Common myeloid progenitor, CD34-positive (primary cell): ENCODE results near the gene AIDA.
A peak's percentile ranks its signal among the peaks of the same experiment; 100 is the strongest.

Experiments used
- CTCF ChIA-PET: fragments of 350-600 bp; sonication (Branson Sonifier 250); formaldehyde crosslinking; loops from one replicate; lab custom pipeline; 2021; ENCODE audit warnings: antibody characterized with exemption; lab: Charles Lee
- POLR2A ChIA-PET: fragments of 350-600 bp; sonication (Branson Sonifier 250); formaldehyde crosslinking; loops from one replicate; lab custom pipeline; 2021; ENCODE audit warnings: antibody characterized with exemption; lab: Charles Lee
- DNase-seq, 3 donors: peaks; one replicate each; pipeline versions ENCODE4 v3.0.0 to v3.0.0-alpha.2; 2013
- H3K27ac ChIP-seq, 2 experiments: 1 replicate in 1 of 2; 2 replicates in 1 of 2; pipeline ENCODE4 v1.7.0; 2013; ENCODE audit warnings: inconsistent platforms in 2 of 2, low read length in 2 of 2, mild to moderate bottlenecking in 2 of 2, low read depth in 1 of 2, moderate library complexity in 1 of 2; ENCODE audit not compliant: severe bottlenecking in 2 of 2, insufficient read depth in 1 of 2, poor library complexity in 1 of 2
- H3K27me3 ChIP-seq, 5 experiments: replicated peaks in 2 of 5; 1 replicate in 3 of 5; 2 replicates in 2 of 5; pipeline versions ENCODE4 v1.6.1 to v1.7.0; 2013; ENCODE audit warnings: low read length in 4 of 5, mild to moderate bottlenecking in 2 of 5, moderate library complexity in 2 of 5, inconsistent platforms in 1 of 5; ENCODE audit not compliant: insufficient read depth in 5 of 5, control insufficient read depth in 4 of 5
- H3K36me3 ChIP-seq, 4 experiments: 1 replicate in 2 of 4; 2 replicates in 2 of 4; pipeline versions ENCODE4 v1.6.1 to v1.7.0; 2013; ENCODE audit warnings: low read length in 3 of 4, control low read depth in 1 of 4, mild to moderate bottlenecking in 1 of 4; ENCODE audit not compliant: control insufficient read depth in 4 of 4, insufficient read depth in 4 of 4
- H3K4me1 ChIP-seq, 4 experiments: 1 replicate in 3 of 4; 2 replicates in 1 of 4; pipeline versions ENCODE4 v1.6.1 to v1.7.1; 2013; ENCODE audit warnings: low read length in 3 of 4, mild to moderate bottlenecking in 3 of 4, control low read depth in 1 of 4, inconsistent platforms in 1 of 4, moderate library complexity in 1 of 4; ENCODE audit not compliant: control insufficient read depth in 4 of 4, insufficient read depth in 4 of 4; ENCODE audit errors: control extremely low read depth in 1 of 4
- H3K4me3 ChIP-seq, 7 experiments: 1 replicate in 4 of 7; 2 replicates in 3 of 7; pipeline versions ENCODE4 v1.5.1 to v1.7.0; 2013; ENCODE audit warnings: mild to moderate bottlenecking in 7 of 7, low read length in 6 of 7, moderate library complexity in 6 of 7, inconsistent platforms in 2 of 7, low read depth in 2 of 7, control low read depth in 1 of 7; ENCODE audit not compliant: insufficient read depth in 4 of 7, control insufficient read depth in 1 of 7; ENCODE audit errors: extremely low read depth in 1 of 7
- H3K9me3 ChIP-seq, 5 experiments: 1 replicate in 4 of 5; 2 replicates in 1 of 5; pipeline versions ENCODE4 v1.6.1 to v1.7.1; 2013; ENCODE audit warnings: low read length in 4 of 5, mild to moderate bottlenecking in 2 of 5, inconsistent platforms in 1 of 5, low read depth in 1 of 5, moderate library complexity in 1 of 5; ENCODE audit not compliant: control insufficient read depth in 4 of 5, insufficient read depth in 2 of 5; ENCODE audit errors: control extremely low read depth in 1 of 5
- WGBS: methylation state at CpG from one replicate; pipeline ENCODE4 v1.1.5; 2013; ENCODE audit not compliant: insufficient coverage; 5-methylcytosine and 5-hydroxymethylcytosine counted together

The AIDA gene

GRCh38 chr1:222734740-222735139 lies 22.4 kb upstream of the AIDA start:
- CTCF ChIA-PET = interaction anchor here (1.9 kb wide), 1 partner anchor 8 kb away, joined by 5 read pairs; no protein-coding TSS in a partner anchor

GRCh38 chr1:222732216-222733159 lies 20.2 kb upstream of the AIDA start:
- POLR2A ChIA-PET = no interaction called here
- Histone ChIP-seq H3K4me1 (no peaks in the 10 kb centered on the region), H3K27ac (no peak overlapping the region), H3K36me3 (peaks cover 15 to 79% (median 40%) of the 10 kb centered on the region in 4 experiments), H3K4me3 (no peak overlapping the region), H3K9me3 (no peaks in the 10 kb centered on the region), H3K27me3 (no peaks in the 10 kb centered on the region)
- peak in 1 of 3 donors; percentile 27 for DNase-seq
- WGBS = 100% methylated on average over 1 of the region's 3 CpGs
- CTCF ChIA-PET = interaction anchor here (1.1 to 1.9 kb wide), 2 partner anchors 11 to 15 kb away, joined by 5 read pairs; no protein-coding TSS in a partner anchor

More at GRCh38 chr1:222734740-222735139, 22.4 kb upstream of the AIDA start:
- Histone ChIP-seq H3K27me3 (no peaks in the 10 kb centered on the region), H3K36me3 (peaks cover 11 to 58% (median 26%) of the 10 kb centered on the region in 4 experiments), H3K27ac (no peak overlapping the region), H3K9me3 (no peaks in the 10 kb centered on the region), H3K4me3 (no peak overlapping the region), H3K4me1 (no peaks in the 10 kb centered on the region)
- WGBS = no CpG with 5 or more reads among the region's 1 CpG
- POLR2A ChIA-PET = no interaction called here
- DNase-seq = no peak

- Histone ChIP-seq H3K36me3 (peaks cover 23 to 89% (median 42%) of the 10 kb centered on the region in 4 experiments), H3K27me3 (no peaks in the 10 kb centered on the region), H3K4me1 (no peaks in the 10 kb centered on the region), H3K27ac (no peak overlapping the region), H3K4me3 (no peak overlapping the region), H3K9me3 (no peaks in the 10 kb centered on the region)
- WGBS = 100% methylated on average over 1 of the region's 1 CpG
- CTCF ChIA-PET = interaction anchor here (0.9 kb wide), 1 partner anchor 13 kb away, joined by 4 read pairs; no protein-coding TSS in a partner anchor
- no peak for DNase-seq
- POLR2A ChIA-PET = interaction anchor here (0.7 to 0.9 kb wide), 2 partner anchors 9 to 497 kb away, joined by 3 read pairs; no protein-coding TSS in a partner anchor
Measured at GRCh38 chr1:222730866-222731265, 18.6 kb upstream of the AIDA start.

- ChIA-PET POLR2A (interaction anchor here (0.7 kb wide), 1 partner anchor 71 kb away, joined by 3 read pairs; no protein-coding TSS in a partner anchor), CTCF (interaction anchor here (1.6 kb wide), 1 partner anchor 12 kb away, joined by 3 read pairs; no protein-coding TSS in a partner anchor)
- peaks cover 27 to 86% (median 49%) of the 10 kb centered on the region in 4 experiments for H3K36me3 ChIP-seq
- no peak overlapping the region for H3K27ac ChIP-seq
- no peaks in the 10 kb centered on the region for H3K27me3 ChIP-seq
- WGBS = no CpG with 5 or more reads among the region's 1 CpG
- H3K4me1 ChIP-seq = no peaks in the 10 kb centered on the region
- DNase-seq = no peak
- no peak overlapping the region for H3K4me3 ChIP-seq
- no peaks in the 10 kb centered on the region for H3K9me3 ChIP-seq
Measured at GRCh38 chr1:222728746-222729145, 16.5 kb upstream of the AIDA start.

DNA sequence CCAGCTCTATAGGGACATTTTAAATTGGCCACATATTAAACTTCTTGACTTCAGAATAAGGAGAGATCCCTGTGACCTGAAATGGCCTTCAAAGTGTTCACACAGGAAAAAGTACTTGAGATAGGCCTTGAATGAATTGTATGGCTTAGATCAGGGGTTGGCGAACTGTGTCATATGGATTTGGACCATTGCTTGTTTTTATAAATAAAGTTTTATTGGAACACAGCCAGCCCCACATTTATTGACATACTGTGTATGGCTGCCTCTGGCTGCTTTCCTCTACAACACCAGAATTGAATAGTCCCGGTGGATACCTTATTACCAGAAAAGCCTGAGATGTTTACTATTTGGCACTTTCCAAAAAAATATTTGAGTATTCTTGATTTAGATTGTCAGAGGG lies 4.1 kb upstream of the AIDA start:
- ChIA-PET CTCF (no interaction called here), POLR2A (no interaction called here)
- Histone ChIP-seq H3K4me3 (no peak overlapping the region), H3K27ac (no peak overlapping the region), H3K36me3 (peaks cover 8 to 45% (median 39%) of the 10 kb centered on the region in 4 experiments), H3K27me3 (no peaks in the 10 kb centered on the region), H3K9me3 (no peaks in the 10 kb centered on the region), H3K4me1 (peaks cover 4 to 8% (median 5%) of the 10 kb centered on the region in 4 experiments)
- no peak for DNase-seq
- WGBS = no CpG with 5 or more reads among the region's 2 CpGs

DNA sequence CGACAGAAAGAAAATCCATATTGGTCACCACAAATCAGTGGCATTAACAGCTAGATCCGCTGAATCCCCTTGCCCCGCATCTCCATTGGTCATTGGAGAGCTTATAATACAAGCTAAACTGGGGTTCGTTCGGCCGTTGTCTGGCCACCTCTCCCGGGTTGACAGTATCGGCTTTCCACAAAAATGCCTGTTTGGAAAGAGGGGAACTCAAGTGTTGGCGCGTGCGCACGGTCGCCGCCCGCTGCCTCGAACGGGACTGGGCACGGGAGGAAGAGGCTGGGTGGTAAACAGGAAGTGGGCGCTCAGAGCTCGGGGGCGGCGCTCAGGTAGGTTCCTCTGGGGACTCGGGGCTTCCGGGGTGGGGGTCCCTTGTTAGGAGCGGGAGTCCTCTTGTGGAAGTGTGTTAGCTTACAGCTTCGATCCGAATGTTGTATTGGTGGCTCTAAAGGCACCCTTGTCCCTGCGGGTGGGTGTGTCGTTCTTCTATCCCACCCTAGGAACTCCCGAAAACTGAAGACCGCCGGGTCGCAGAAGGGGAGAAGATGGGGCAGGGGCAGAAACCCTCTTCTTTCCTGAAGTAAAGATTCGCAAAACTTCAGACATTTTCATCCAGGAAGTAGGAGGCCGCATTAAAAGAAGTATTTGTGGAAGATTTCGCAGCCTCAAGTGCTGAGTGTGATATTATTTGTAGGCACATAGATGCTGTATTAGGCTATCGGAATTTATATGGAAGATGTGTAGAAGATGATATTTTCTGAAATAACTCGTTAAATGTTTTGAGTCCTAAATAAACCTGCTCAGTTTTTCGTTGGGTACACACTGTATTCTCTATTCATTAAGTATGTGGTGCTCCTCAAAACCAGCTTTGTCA lies 1.0 kb upstream of the AIDA start:
- H3K9me3 ChIP-seq = no peaks in the 10 kb centered on the region
- peak overlapping the region; percentile 89 to 99 (median 95) for H3K4me3 ChIP-seq
- 2% methylated on average over 26 of the region's 39 CpGs for WGBS
- no peaks in the 10 kb centered on the region for H3K27me3 ChIP-seq
- DNase-seq = peak; percentile 95 to 98 (median 98)
- ChIA-PET POLR2A (interaction anchor here (0.6 to 1.4 kb wide), 3 partner anchors 59 to 831 kb away, joined by 3 to 4 read pairs (median 3); no protein-coding TSS in a partner anchor), CTCF (interaction anchor here (0.6 to 1.7 kb wide), 5 partner anchors 17 to 248 kb away, joined by 3 to 4 read pairs (median 3); no protein-coding TSS in a partner anchor)
- H3K36me3 ChIP-seq = peaks cover 3 to 22% (median 19%) of the 10 kb centered on the region in 4 experiments
- peak overlapping the region; percentile 99 to 100 for H3K27ac ChIP-seq
- peaks cover 6 to 26% (median 14%) of the 10 kb centered on the region in 4 experiments for H3K4me1 ChIP-seq
